GM10847 (cell line): ENCODE data around the gene CLEC1B.

Experiments
- POLR2A ChIP-seq: IDR thresholded peaks from 2 replicates; pipeline ENCODE4 v1.6.1; 2011; ENCODE audit not compliant: insufficient read length; ENCODE audit errors: extremely low read depth

Gene CLEC1B

GRCh38 chr12:9992296-9992695 is 6.6 kb downstream of the CLEC1B start:
- no peak for TF ChIP-seq POLR2A

GRCh38 chr12:9991876-9992275 is 7.0 kb downstream of the CLEC1B start:
- no peak for TF ChIP-seq POLR2A

- no peak for TF ChIP-seq POLR2A
Observed at GRCh38 chr12:9980126-9980525, 18.8 kb downstream of the CLEC1B start.

GRCh38 chr12:9977916-9978315 is 21.0 kb downstream of the CLEC1B start:
- TF ChIP-seq POLR2A: no peak

GRCh38 chr12:9975614-9976013 is 23.3 kb downstream of the CLEC1B start:
- TF ChIP-seq POLR2A: no peak

- no peak for TF ChIP-seq POLR2A
Observed at GRCh38 chr12:9973949-9974348, 25.0 kb downstream of the CLEC1B start.

GRCh38 chr12:9971181-9971580 is 27.7 kb downstream of the CLEC1B start, which contains the start of gene CLEC12A:
TSS of gene CLEC12A (plus strand) at chr12:9971409. CDS start at chr12:9971597, 188 bp downstream.
- no peak for TF ChIP-seq POLR2A

GRCh38 chr12:9969673-9970072 is 29.2 kb downstream of the CLEC1B start:
- no peak for TF ChIP-seq POLR2A

- no peak for TF ChIP-seq POLR2A
Observed at GRCh38 chr12:9961901-9962300, 37.0 kb downstream of the CLEC1B start.

GRCh38 chr12:9961106-9961505 is 37.8 kb downstream of the CLEC1B start:
- TF ChIP-seq POLR2A: no peak

GRCh38 chr12:9960590-9960989 is 38.3 kb downstream of the CLEC1B start:
- no peak for TF ChIP-seq POLR2A

GRCh38 chr12:9957834-9958233 is 41.1 kb downstream of the CLEC1B start:
- no peak for TF ChIP-seq POLR2A

- no peak for TF ChIP-seq POLR2A
Observed at GRCh38 chr12:9951026-9951675, 47.8 kb downstream of the CLEC1B start.

- TF ChIP-seq POLR2A: no peak
Observed at GRCh38 chr12:9948606-9949296, 50.2 kb downstream of the CLEC1B start.

- no peak for TF ChIP-seq POLR2A
Observed at GRCh38 chr12:9947674-9948073, 51.2 kb downstream of the CLEC1B start.

GRCh38 chr12:9944391-9944790 is 54.5 kb downstream of the CLEC1B start:
- no peak for TF ChIP-seq POLR2A

- no peak for TF ChIP-seq POLR2A
Observed at GRCh38 chr12:9943240-9943639, 55.7 kb downstream of the CLEC1B start.
